Activated CD8-positive, alpha-beta memory T cell treated with anti-CD3 and anti-CD28 coated beads for 24 hours (primary cell): ENCODE results near the gene SATB2.

ENCODE experiments used
- DNase-seq: peaks from one replicate; pipeline ENCODE4 v3.0.0-alpha.2; 2020

The SATB2 gene

DNA sequence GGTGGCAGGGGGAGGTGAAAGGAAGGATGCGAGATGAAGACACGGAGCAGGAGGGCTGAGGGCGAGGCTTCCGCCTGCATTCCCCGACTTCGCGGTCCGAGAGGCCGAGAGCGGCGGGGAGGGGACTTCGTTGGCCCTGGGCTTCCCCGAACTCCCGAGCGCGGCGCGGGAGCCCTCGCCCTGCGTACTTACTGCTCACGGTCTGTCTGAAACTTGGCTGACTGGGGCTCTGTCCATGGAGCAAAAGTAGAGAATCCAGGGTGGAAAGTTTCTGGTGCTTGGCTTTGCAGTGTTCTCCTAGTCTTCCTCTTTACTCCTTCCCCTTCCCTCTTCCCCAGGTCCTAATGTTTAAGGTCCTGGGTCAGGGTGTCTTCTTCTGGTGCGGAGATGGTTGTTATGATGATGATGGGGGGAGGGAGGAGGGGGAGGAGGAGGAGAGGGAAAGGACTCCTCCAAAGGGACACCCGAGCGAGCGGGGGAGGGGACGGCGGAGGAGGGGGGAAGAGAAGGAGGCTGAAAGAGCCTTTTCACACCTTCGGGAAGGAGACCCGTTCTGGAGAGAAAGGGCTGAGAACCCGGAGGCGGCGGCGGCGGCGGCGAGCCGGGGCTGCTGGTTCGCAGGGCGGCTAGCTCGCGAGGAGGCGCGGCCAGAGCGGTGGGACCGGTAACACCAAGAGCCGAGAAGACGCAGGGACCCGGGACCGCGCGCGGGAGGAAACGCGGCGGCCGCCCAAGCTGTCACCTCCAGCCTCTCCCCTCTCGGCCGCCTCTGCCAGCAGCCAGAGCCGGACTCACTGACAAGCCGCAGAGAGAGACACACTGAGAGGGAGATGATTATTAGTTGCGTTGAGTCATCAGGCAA, at the start of gene SATB2:
SATB2 (minus strand) TSS at position 793 of the 862 bp plus-strand sequence. CDS start 1,902 bp downstream, outside the sequence.
- DNase-seq: no peak

DNA sequence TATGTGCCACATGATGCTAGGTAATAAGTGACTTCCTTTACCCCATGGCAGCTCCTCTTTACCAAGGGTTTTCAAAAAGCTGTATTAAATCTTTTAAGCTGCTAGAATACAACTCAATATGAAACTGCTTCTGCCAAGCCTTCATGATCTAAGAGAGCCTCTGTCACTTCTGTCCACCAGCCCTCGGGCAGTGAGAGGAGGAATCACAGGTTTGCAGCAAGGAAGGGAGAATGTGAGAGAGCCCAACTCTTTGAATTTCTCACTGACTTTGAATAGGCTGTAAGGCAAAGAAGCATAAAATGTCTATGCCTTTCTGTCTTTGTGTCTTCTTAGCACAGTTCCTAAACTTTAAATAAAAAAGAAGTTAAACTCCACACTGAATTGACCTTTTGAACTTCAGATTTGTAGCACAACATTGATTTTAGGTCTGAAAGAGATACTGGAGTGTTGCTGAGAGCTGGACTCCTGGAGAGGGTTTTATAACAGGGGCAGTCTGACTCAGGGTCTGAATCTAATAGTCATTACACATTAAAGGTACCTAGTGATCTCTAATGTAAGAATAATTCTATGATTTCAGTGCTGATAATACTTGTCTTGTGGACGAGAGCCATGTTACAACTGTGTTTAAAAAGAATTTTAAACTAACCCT, 48.1 kb upstream of the SATB2 start:
- no peak for DNase-seq

DNA sequence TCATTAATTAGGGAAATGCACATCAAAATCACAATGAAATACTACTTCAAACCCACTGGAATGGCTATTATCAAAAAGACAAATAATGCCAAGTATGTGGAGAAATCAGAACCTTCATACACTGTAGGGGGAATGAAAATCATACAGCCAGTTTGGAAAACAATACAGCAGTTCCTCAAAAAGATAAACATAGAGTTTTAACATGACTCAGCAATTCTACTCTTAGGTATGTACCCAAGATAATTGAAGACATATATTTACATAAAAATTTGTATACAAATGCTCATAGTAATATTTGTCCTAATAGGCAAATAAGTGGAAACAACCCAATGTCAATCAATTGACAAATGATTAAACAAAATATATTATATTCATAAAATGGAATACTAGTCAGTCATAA, 45.4 kb upstream of the SATB2 start:
- DNase-seq: no peak

DNA sequence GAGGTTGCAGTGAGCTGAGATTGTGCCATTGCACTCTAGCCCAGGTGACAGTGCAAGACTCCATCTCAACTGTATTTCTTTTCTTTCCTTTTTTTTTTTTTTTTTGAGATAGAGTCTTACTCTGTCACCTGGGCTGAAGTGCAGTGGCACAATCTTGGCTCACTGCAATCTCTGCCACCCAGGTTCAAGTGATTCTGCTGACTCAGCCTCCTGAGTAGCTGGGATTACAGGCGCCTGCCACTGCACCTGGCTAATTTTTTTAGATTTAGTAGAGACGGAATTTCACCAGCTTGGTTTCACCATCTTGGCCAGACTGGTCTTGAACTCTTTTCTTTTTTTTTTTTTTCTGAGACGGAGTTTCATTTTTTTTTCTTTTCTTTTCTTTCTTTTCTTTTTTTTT, 41.3 kb upstream of the SATB2 start:
- DNase-seq: no peak

DNA sequence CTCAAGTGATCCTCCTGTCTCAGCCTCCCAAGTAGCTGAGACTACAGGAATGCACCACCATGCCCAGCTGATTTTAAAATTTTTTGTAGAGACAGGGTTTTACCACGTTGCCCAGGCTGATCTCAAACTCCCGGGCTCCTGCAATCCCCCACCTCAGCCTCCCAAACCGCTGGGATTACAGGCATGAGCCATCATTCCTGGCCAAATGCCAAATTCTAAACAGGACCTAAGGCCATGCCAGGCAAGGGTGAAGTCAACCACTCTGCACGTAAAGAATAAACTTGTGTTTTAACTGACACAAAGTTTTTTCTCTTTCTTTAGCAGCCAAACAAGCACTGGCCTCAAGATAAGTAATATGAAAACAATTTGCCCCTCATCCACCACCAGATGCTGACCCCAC, 37.4 kb upstream of the SATB2 start:
- no peak for DNase-seq

DNA sequence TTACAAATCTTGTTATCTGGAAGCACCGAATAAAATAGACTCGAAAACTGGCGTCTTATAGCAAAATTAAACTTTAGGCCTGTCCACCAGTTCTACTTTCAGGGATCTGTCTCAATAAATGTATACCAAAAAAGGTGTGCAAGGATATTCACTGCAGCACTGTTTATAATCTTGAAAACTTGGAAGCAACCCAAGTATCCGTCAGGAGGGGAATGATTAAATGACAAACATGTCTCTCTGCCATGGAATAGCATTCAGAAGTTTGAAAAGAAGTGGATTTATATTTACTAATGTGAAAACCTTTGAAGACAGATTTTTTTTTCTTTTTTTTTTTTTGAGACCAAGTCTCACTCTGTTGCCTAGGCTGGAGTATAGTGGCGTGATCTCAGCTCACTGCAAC, 32.3 kb upstream of the SATB2 start:
- DNase-seq: no peak

DNA sequence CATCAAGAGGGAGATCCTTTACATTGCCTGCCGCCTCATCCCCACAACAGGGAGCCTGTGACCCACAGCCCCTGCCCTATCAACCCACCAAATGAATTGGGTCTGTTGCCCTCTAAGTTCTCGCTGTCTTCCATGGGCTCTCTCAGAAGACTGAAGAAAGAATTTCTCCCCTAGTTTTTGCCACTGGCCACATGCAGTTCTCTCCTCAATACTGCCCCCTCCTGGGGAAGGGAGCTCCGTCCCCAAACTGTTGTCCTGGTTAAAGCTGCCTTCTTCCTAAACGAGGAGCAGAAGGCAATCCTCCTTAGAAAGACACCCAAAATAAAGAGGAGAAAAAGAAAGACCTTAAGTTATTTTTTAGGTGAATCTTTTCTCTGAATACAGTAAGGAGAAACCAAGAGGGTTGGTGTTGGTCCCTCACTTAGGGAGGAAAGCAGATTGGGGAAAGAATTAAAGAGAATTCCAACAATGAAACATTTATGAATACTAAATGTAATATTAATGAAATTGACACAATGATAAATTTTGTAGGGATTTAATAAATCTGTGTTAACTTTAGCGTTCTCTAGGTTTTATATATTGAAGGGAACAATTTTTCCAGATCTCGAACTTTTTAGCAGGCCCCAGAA, 31.1 kb upstream of the SATB2 start:
- peak; percentile 70 for DNase-seq

DNA sequence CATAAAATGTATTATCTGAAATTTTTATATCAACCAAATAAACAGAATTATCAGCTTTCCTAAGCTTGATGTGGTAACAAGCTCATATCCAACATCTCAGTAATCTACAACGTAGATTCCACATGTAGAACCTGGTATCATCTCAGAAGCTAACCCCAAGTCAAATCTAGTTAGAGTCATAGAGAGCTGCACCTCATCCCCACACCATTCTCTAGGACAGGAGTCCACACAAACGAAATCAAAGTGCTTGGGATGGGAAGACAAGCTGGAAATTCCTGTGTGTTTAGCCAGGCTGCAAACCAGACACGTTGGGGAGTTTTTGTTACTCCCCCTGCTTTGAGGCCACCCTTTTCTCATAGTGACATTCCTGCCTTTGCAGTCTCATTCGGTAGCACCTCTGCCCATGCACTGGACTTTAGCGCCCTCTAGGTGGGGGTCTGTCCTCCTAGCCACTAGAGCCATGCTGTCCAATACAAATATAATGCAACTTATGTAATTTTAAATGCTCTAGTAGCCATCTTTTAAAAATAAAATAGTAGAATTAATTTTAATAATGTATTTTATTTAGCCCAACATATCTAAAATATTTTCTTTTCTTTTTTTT, 28.1 kb upstream of the SATB2 start:
- DNase-seq: no peak

DNA sequence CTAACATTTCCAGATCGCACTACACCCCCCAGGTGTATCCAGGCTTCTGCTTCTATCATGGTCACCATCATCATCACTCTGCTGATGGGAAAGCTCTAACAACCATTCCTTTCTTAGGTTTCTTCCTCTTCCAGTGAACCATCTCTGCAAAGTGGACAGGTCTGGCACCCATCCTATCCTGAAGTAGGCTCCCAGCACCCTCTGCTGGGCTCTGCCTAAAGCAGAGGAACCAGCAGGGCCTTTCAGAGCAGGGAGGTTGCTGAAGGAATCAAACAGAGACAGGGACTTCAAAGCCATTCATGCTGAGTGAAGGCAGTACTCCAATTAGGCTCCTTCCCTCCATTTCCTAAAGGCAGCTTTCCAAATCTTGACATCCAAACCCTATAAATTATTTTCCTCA, 27.2 kb upstream of the SATB2 start:
- no peak for DNase-seq

DNA sequence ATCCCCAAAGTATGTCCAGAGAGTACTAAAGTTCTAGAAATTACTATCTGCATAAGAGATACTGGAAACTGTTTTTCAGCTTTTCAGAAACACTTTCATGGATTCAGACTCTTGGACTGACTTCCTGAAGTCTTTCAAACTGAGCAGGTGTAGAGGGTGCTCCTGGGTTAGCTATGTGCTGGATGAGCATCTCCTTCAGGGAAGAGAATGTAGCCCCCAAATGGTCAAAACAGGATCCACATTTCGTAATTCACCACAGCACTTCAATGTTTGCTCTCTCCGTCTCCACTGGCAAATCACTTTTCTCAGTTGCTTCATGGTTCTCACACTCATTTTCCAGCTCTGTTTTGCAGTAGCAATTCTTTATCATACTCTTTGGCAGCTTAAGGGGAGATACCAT, 23.2 kb upstream of the SATB2 start:
- DNase-seq: no peak

DNA sequence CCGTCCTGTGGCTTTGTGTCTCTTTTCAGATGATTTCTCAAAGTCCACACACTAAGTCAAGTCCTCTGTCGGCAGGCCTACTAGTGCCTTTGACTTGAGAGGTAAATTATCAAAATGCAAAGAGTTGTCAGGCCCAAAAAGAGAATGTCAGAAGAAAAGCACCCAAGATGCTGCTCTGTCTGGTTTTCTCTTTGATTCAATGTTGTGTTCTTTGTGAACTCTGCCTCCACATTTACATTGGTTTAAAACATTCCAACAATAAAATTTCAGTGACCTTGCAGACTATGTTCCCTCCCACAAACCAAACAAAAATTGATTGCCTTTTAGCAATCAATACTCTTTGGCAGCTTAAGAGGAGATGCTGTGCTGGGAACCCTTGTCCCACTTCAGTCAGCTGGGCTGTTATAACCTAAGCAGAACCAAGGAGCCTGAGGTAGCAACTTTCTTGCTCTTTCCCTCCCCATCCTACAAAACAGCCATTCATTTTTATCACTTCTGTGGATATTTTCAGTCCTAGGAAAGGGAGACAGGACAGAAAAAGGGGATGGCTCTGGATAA, 19.6 kb upstream of the SATB2 start:
- no peak for DNase-seq

DNA sequence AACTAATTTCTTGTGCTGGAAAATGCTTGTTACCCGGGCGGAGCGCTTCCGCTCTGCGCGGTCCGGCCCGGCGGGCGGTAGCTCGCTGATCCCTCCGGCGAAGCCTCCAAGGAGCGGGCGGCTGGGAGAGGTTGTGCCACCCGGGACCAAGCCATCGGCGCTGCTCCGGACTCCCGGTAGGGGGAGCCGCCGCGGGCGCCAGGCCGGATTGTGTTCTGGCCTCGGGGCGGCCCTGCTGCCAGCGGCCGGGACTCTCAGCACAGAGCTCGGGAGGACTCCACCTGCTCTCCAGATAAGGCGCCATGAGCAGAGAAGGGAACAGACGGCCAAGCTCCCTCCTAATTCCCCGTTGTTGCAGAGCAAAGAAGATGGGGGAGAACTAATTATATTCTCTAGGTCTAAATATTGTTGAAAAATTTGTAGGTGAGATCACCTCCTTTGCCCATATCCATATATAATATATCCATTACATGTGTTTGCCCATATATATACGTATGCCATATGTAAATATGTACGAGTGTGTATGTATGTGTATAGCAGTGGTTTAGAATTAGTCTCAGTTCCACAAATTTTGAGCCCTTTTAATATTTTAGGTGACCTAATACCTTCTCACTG, 13.8 kb upstream of the SATB2 start:
- DNase-seq: no peak

DNA sequence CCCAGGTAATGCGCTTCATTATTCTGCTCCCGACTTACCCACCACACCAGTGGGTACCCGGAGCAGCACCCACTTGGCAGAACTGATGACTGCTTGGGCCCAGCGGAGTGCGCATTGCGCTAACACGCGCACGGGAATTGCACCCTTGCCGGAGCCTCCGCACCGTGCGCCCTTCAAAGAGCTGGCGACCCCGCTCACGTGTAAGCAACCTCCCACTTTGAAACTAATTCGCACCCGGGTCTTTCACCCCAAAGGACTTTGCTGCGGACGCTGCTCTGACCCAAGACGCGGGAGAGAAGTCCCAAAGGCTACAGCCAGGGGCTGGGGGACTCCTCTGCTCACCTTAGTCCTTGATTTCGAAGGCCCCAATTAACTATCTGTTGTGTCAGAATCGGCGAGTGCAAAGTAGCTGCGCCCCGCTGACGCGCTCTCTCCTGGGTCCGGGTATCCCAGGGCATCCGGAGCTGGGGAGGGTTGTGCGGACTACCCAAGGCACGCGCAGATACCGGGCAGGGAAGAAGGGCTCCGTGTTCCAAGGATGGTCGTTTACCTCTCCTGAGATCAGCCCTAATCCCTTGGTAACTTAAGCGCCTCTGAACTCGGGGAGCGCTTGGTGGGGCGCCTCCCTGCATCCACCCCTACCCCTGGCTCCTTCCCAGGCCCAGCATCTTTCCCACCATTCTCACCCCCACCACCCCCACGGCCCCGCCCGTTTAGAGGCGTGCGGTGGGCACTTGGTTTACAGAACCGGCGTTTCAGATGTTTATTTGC, 13.1 kb upstream of the SATB2 start:
- DNase-seq: no peak

DNA sequence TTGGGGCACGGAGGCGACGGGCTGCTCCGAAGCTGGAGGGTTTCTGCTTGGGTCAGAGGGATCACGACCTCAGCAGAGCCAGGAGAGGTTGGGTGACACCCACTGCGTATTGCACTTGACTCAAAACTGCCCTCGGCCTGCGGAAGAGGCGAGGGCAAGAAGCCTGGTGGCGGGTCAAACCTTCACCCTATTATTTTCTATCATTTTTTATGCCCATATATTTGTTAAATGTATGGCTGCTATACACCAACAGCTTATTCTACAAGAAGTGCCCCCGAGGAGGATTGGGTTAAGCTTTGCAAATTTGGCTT, 12.6 kb upstream of the SATB2 start:
- DNase-seq: no peak

DNA sequence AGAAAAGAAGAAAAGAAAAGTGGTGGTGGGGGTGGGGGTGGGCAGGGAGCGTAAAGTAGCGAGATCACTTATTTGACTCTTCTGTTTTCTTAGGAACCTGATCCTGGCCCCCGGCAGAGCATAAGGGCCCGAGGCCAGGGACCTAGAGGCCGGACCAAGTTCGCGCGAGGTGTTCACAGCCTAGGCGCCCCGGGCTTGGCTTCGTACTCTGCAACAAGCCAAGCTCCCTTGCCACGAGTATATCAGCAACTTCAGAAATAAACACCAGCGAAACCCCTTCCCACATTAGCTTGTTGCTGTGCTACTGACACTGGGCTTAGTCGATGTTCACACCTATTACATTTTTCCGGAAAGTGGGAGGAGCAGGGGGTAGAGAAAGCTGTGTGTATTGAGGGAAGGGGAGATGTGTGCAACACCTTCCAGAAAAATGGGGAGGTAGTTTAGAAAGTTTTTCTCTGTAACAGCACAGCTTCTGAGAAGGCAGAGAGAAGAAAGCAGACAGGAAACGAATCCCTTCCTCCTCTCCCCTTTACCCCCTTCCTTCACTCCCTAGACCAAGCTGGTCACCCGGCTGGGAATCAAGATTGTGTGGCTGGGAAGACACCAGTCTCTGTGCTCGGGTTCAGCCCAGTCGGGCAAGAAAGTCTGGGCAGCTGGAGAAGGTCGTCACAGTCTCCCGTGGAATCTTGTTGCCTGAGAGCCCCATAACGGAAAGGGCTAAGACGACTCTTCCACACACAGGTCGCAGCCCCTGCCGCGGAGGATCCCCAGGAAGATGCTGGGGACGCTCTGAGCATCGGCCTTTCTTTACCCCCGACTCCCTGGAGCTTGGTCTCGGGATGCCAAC, 12.0 kb upstream of the SATB2 start:
- no peak for DNase-seq

DNA sequence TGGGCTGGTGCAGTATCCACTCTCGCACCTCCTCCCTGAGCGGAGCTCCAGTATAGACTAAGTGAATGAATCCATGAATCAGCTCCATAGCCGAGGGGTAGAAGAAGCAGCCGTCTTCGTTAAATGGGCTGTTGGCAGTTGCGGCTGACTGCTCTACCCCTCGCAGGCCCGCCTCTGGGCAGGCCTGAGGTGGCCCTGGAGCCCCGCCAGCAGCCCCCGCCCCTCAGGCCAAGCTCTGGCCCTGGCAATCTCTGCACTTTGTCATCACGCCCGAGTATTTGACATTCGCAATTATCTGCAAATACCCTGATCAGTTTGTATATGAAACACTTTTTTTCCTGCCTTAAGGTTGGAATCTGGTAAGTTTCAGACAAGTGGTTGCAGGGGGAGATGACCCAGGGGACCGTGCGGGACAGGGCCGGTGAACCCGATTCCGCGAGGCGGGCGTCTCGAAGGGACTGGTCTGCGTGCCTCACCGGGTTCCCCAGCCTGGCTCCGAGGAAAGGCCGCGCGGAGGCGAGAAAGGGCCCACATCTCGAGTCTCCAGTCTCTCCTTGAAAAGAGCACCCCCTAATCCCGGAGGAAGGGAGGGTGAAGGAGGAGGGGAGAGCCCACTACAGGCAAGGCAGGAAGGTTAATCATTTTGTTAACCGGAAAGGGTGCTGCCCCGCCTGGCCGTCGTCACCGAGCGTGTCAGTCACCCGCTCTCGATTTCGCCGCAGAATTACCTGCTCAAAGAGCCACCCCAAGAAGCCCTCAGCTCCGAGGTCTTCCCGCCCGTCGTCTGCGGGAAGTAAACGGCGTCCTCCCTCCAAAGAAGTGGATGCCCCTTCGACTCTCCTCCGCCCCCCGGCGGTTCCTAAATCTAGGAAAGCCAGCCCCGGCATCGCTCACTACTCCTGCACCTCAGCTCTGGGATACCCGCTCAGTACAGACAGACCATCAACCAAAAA, 11.1 kb upstream of the SATB2 start:
- DNase-seq: no peak

DNA sequence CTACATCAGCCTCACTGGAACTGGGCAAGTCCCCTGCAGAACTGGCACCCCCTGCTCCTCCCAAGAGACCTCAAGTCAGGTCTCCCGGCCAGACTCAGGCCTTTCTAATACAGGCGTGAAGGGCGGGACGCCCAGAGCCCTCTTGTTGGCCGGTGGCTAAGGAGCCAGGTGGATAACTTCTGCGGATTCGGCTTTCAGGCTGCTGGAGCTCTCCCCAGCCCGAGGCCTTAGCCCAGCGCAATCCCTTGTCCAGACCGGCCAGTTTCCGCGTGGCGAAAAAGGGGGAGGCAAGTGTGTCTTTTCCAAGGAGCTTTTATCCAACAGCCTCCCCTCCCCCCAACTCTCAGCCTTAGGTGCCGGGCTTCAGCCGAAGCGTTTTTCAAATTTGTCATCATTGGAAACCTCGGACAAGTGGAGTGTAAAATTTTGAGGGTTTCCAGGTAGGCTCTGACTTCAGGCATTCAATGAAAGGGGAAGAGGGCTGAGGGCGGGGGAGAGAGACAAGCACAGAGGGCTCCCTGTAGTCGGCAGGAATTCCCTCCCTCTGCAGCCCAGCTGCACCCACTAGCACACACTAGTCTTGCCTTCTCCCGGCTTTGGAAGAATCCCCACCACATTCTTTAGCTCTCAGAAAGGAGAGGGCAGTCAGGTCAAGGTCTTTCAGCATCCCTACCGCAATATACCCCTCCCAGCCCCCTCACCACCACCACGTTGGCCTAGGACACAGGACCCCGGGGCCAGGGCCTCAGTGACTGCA, 9.5 kb upstream of the SATB2 start:
- DNase-seq: no peak

DNA sequence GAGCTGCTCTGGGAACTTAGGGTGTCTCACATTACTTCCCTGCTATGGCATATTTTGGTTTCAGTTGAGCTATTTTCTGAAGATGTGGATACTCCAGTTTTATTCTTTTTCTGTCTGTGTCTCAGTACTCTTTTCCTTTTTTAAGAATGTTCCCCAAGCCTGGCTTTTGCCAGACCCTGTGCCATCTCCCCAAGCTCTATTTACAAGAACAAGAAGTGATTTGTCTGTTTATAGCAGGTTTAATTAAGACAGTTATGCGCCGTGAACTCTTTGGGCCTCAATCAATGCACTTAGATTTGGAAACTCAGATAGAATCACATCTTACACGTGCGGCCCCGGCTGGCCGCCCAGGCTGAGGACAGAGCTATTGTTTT, 8.9 kb upstream of the SATB2 start:
- no peak for DNase-seq

DNA sequence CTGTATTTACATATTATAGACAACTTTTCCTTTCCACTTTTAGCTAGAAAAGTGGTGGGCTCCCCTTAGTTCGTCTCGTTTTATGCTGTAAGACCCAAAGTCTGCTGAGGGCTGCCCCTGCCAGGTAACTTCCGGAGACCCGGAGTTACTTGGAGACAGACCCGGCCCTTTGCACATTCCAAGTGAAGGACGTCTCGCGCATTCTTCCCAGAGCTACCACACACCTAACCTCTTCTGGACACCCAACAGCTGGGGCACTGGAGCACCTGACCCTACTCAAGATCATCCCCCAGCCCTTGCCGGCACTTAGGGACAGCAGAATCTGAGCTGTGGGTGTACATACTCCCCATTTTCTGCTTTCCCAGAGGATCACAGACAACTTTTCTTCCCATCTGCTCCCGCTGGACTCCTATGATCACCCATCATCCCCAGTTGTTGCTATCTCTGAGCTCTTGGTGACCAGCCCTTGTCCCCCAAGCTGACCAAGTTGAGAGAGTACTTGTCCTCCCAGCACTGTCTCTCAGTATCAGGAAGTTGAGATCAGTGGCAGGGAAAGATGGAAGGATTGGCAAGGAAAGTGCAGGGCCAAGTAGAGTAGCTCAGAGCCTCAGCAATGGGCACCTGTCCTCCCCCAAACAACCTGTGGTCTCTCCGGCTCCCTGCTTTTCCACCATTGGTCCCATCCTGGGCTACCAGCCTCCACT, 8.4 kb upstream of the SATB2 start:
- no peak for DNase-seq
